OCI-LY7 (cell line): ENCODE data around the gene EGFLAM. TPM values are rescaled to one million over a fixed set of nuclear protein-coding genes. Genes with fewer than 3 reads are reported as not detected.

Source experiments
- BruUV-seq: library from RNA; stranded (reverse); fragments of 400-500 nt; replicated peaks from 2 replicates; lab custom pipeline; 2021; lab: Mats Ljungman, UMichigan
- CTCF ChIA-PET: fragments of 300-600 bp; sonication (Branson Sonifier 250); formaldehyde crosslinking; loops from one replicate; lab custom pipeline; 2022; ENCODE audit warnings: antibody characterized with exemption; ENCODE audit not compliant: unreplicated experiment; lab: Charles Lee
- POLR2A ChIA-PET: fragments of 300-600 bp; sonication (Branson Sonifier 250); formaldehyde crosslinking; loops from one replicate; lab custom pipeline; 2022; ENCODE audit warnings: antibody characterized with exemption; lab: Charles Lee
- DNase-seq: peaks from one replicate; pipeline ENCODE4 v3.0.0-alpha.2; 2015; ENCODE audit warnings: low spot score
- H2AFZ ChIP-seq: fragments of 200-600 bp; sonication (generic), shearing (Covaris generic); 2 replicates; pipeline ENCODE4 v1.6.1; 2014; ENCODE audit warnings: mild to moderate bottlenecking, antibody characterized with exemption, low read length, moderate library complexity
- H3K27ac ChIP-seq: fragments of 200-600 bp; sonication (generic); 2 replicates; pipeline ENCODE4 v1.5.1; 2014; ENCODE audit warnings: mixed run types, low read depth, mild to moderate bottlenecking, moderate library complexity, low read length, inconsistent platforms; ENCODE audit not compliant: poor library complexity, severe bottlenecking
- H3K36me3 ChIP-seq: fragments of 200-600 bp; sonication (generic); 2 replicates; pipeline ENCODE4 v1.6.1; 2014; ENCODE audit warnings: mild to moderate bottlenecking, antibody characterized with exemption, low read length, moderate library complexity, mixed read lengths; ENCODE audit not compliant: insufficient read depth
- H3K4me1 ChIP-seq: fragments of 200-600 bp; sonication (generic); 2 replicates; pipeline ENCODE4 v1.5.1; 2014; ENCODE audit warnings: mild to moderate bottlenecking, low read length; ENCODE audit not compliant: insufficient read depth, poor library complexity, severe bottlenecking
- H3K4me2 ChIP-seq: fragments of 200-600 bp; sonication (generic); 2 replicates; pipeline ENCODE4 v1.6.1; 2014; ENCODE audit warnings: mild to moderate bottlenecking, low read length
- H3K4me3 ChIP-seq: fragments of 200-600 bp; sonication (generic); 2 replicates; pipeline ENCODE4 v1.5.1; 2014; ENCODE audit warnings: mild to moderate bottlenecking, low read depth, low read length; ENCODE audit not compliant: poor library complexity, severe bottlenecking
- H3K79me2 ChIP-seq: fragments of 200-600 bp; sonication (generic); 2 replicates; pipeline ENCODE4 v1.6.1; 2016; ENCODE audit warnings: low read depth, mild to moderate bottlenecking, low read length, moderate library complexity, mixed read lengths; ENCODE audit not compliant: insufficient read depth
- H3K9me2 ChIP-seq: fragments of 200-600 bp; sonication (generic); 2 replicates; pipeline ENCODE4 v1.6.1; 2016; ENCODE audit warnings: mild to moderate bottlenecking, low read length, mixed read lengths; ENCODE audit not compliant: insufficient read depth
- H3K9me3 ChIP-seq: fragments of 200-600 bp; sonication (generic); 2 replicates; pipeline ENCODE4 v1.6.1; 2014; ENCODE audit warnings: mild to moderate bottlenecking, mixed run types, low read length, mixed read lengths
- H4K20me1 ChIP-seq: fragments of 200-600 bp; sonication (generic); 2 replicates; pipeline ENCODE4 v1.6.1; 2014; ENCODE audit warnings: mild to moderate bottlenecking, antibody characterized with exemption, low read length, moderate library complexity, mixed read lengths; ENCODE audit not compliant: insufficient read depth
- CTCF ChIP-seq: fragments of 200-600 bp; sonication (generic); conservative IDR thresholded peaks from 2 replicates; pipeline ENCODE4 v1.5.1; 2014; ENCODE audit warnings: mild to moderate bottlenecking, antibody characterized with exemption, low read length, moderate library complexity, mixed read lengths
- EZH2phosphoT487 ChIP-seq: fragments of 200-600 bp; sonication (generic); IDR thresholded peaks from 2 replicates; pipeline ENCODE4 v1.6.1; 2018; ENCODE audit warnings: low read depth, borderline replicate concordance, mild to moderate bottlenecking, mixed run types, antibody characterized with exemption, low read length, moderate library complexity, mixed read lengths
- intact Hi-C: fragments of 100-400 bp; cut with micrococcal nuclease; formaldehyde crosslinking; loops from one replicate; pipeline ENCODE4 v1.10.0; 2022; ENCODE audit not compliant: unreplicated experiment
- total RNA-seq, 2 experiments: library from RNA; depleted of rRNA in 1 of 2; stranded (reverse); fragments of >200 nt in 1 of 2; shearing (Covaris generic) in 1 of 2; gene quantifications; 2 replicates each; pipeline ENCODE4 v1.2.3, GENCODE V29; 2014 to 2022

The EGFLAM gene
- total RNA-seq, 2 experiments from 2014 or later, result not detected

- no peak for DNase-seq
- Histone ChIP-seq H3K4me2 (no peak overlapping the region), H3K4me3 (no peak overlapping the region), H3K9me2 (no peaks in the 10 kb centered on the region), H4K20me1 (no peaks in the 10 kb centered on the region), H3K27ac (no peak overlapping the region), H3K9me3 (no peaks in the 10 kb centered on the region), H3K79me2 (no peaks in the 10 kb centered on the region), H2AFZ (no peak overlapping the region), H3K36me3 (no peaks in the 10 kb centered on the region), H3K4me1 (no peaks in the 10 kb centered on the region)
- ChIA-PET POLR2A (no interaction called here), CTCF (no interaction called here)
- no peak for TF ChIP-seq EZH2phosphoT487
- TF ChIP-seq CTCF, result no peak
- intact Hi-C loops, result no loop called here
- BruUV-seq, result no TSS peak
Measured at GRCh38 chr5:38292228-38292627, 33.9 kb downstream of the EGFLAM start.

- Histone ChIP-seq H2AFZ (no peak overlapping the region), H4K20me1 (no peaks in the 10 kb centered on the region), H3K4me2 (no peak overlapping the region), H3K4me3 (no peak overlapping the region), H3K27ac (no peak overlapping the region), H3K9me3 (no peaks in the 10 kb centered on the region), H3K9me2 (no peaks in the 10 kb centered on the region), H3K79me2 (no peaks in the 10 kb centered on the region), H3K4me1 (no peaks in the 10 kb centered on the region), H3K36me3 (no peaks in the 10 kb centered on the region)
- TF ChIP-seq CTCF, result no peak
- TF ChIP-seq EZH2phosphoT487, result no peak
- no peak for DNase-seq
- POLR2A ChIA-PET, result interaction anchor here (0.6 kb wide), 1 partner anchor 18 kb away, joined by 3 read pairs; no protein-coding TSS in a partner anchor
- intact Hi-C loops, result no loop called here
- BruUV-seq, result no TSS peak
- CTCF ChIA-PET, result no interaction called here
Measured at GRCh38 chr5:38295751-38296150, 37.4 kb downstream of the EGFLAM start.

GRCh38 chr5:38297830-38298608, 39.7 kb downstream of the EGFLAM start:
- H3K4me2 ChIP-seq, result no peak overlapping the region
- H3K4me1 ChIP-seq, result no peaks in the 10 kb centered on the region
- H3K27ac ChIP-seq, result no peak overlapping the region
- intact Hi-C loops, result no loop called here
- no TSS peak for BruUV-seq
- H3K9me2 ChIP-seq, result no peaks in the 10 kb centered on the region
- CTCF ChIA-PET, result no interaction called here
- H3K4me3 ChIP-seq, result no peak overlapping the region
- H2AFZ ChIP-seq, result no peak overlapping the region
- no peak for DNase-seq
- no peak for TF ChIP-seq EZH2phosphoT487
- no peak for TF ChIP-seq CTCF
- POLR2A ChIA-PET, result interaction anchor here (1.3 kb wide), 1 partner anchor 8 kb away, joined by 3 read pairs; no protein-coding TSS in a partner anchor
- H3K9me3 ChIP-seq, result no peaks in the 10 kb centered on the region
- no peaks in the 10 kb centered on the region for H4K20me1 ChIP-seq
- no peaks in the 10 kb centered on the region for H3K36me3 ChIP-seq
- no peaks in the 10 kb centered on the region for H3K79me2 ChIP-seq
